ENCODE data around the gene NRSN1.

Gene NRSN1

GRCh38 chr6:24187965-24188577 lies 62.1 kb downstream of the NRSN1 start:
- TF ChIP-seq POLR2AphosphoS5 (IDR thresholded peaks at IDR 0.05; ENCODE audit: low read depth): no peak
- no peak for TF ChIP-seq GABPA (IDR thresholded peaks at IDR 0.05; ENCODE audit: low read depth)
- no peak for TF ChIP-seq REST (IDR thresholded peaks at IDR 0.05; ENCODE audit: insufficient replicate concordance, low read depth)
- no peak for TF ChIP-seq SPI1 (IDR thresholded peaks at IDR 0.05; ENCODE audit: borderline replicate concordance, low read depth)
- TF ChIP-seq CTCF (IDR thresholded peaks at IDR 0.05; ENCODE audit: insufficient read depth, low read length): no peak
- no peak overlapping the region for H3K27ac ChIP-seq (replicated peaks)
- H3K4me3 ChIP-seq (replicated peaks; ENCODE audit: insufficient read depth, low read length): no peak overlapping the region
- no peaks in the 10 kb centered on the region for H3K27me3 ChIP-seq (ENCODE audit: insufficient read depth, poor library complexity, severe bottlenecking)
- DNase-seq (ENCODE audit: low read depth in 1 of 2, low spot score in 1 of 2): no peak

DNA sequence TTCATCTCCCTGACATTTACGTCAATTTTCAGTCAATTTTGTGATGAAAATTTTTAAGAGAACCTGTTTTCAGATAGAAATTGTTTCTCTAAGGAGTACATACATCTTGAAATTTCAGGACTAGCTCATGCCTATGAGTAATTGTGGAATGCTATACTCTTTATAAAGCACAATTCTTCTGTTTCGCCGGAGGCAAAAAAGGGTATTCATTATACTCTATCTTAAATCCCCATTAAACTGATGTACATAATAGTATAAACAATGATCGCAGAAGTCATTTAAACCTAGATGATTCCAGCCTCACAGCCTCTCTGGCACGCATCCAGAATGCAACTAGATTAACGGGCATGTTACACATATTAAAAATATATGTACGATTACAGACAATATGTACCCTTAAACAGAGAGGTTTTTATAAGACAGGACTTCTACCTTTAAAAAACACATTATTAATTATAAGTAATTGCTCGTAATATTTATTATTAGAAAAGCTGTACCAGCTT lies 62.6 kb downstream of the NRSN1 start:
- H3K4me3 ChIP-seq (replicated peaks; ENCODE audit: insufficient read depth, low read length): no peak overlapping the region
- H3K27ac ChIP-seq (replicated peaks): no peak overlapping the region
- DNase-seq (ENCODE audit: low read depth in 1 of 2, low spot score in 1 of 2): no peak
- TF ChIP-seq POLR2AphosphoS5 (IDR thresholded peaks at IDR 0.05; ENCODE audit: low read depth): no peak
- TF ChIP-seq REST (IDR thresholded peaks at IDR 0.05; ENCODE audit: insufficient replicate concordance, low read depth): no peak
- TF ChIP-seq GABPA (IDR thresholded peaks at IDR 0.05; ENCODE audit: low read depth): no peak
- no peak for TF ChIP-seq SPI1 (IDR thresholded peaks at IDR 0.05; ENCODE audit: borderline replicate concordance, low read depth)
- no peak for TF ChIP-seq CTCF (IDR thresholded peaks at IDR 0.05; ENCODE audit: insufficient read depth, low read length)
- no peaks in the 10 kb centered on the region for H3K27me3 ChIP-seq (ENCODE audit: insufficient read depth, poor library complexity, severe bottlenecking)

- TF ChIP-seq SPI1 (IDR thresholded peaks at IDR 0.05; ENCODE audit: borderline replicate concordance, low read depth) (no peak), CTCF (IDR thresholded peaks at IDR 0.05; ENCODE audit: insufficient read depth, low read length) (no peak), GABPA (IDR thresholded peaks at IDR 0.05; ENCODE audit: low read depth) (no peak), POLR2AphosphoS5 (IDR thresholded peaks at IDR 0.05; ENCODE audit: low read depth) (no peak), REST (IDR thresholded peaks at IDR 0.05; ENCODE audit: insufficient replicate concordance, low read depth) (no peak)
- Histone ChIP-seq H3K4me3 (replicated peaks; ENCODE audit: insufficient read depth, low read length) (no peak overlapping the region), H3K27ac (replicated peaks) (no peak overlapping the region), H3K27me3 (ENCODE audit: insufficient read depth, poor library complexity, severe bottlenecking) (no peaks in the 10 kb centered on the region)
- no peak for DNase-seq (ENCODE audit: low read depth in 1 of 2, low spot score in 1 of 2)
Measured at GRCh38 chr6:24191346-24191745, 65.3 kb downstream of the NRSN1 start.
